ENCODE results near the gene ACAP3. TPM values are rescaled to one million over a fixed set of nuclear protein-coding genes. Genes with fewer than 3 reads are reported as not detected.

Gene ACAP3
- total and polyA plus RNA-seq, 2 of the 4 experiments (the other 2 are of a cell fraction) = 13.3 to 58.2 TPM

DNA sequence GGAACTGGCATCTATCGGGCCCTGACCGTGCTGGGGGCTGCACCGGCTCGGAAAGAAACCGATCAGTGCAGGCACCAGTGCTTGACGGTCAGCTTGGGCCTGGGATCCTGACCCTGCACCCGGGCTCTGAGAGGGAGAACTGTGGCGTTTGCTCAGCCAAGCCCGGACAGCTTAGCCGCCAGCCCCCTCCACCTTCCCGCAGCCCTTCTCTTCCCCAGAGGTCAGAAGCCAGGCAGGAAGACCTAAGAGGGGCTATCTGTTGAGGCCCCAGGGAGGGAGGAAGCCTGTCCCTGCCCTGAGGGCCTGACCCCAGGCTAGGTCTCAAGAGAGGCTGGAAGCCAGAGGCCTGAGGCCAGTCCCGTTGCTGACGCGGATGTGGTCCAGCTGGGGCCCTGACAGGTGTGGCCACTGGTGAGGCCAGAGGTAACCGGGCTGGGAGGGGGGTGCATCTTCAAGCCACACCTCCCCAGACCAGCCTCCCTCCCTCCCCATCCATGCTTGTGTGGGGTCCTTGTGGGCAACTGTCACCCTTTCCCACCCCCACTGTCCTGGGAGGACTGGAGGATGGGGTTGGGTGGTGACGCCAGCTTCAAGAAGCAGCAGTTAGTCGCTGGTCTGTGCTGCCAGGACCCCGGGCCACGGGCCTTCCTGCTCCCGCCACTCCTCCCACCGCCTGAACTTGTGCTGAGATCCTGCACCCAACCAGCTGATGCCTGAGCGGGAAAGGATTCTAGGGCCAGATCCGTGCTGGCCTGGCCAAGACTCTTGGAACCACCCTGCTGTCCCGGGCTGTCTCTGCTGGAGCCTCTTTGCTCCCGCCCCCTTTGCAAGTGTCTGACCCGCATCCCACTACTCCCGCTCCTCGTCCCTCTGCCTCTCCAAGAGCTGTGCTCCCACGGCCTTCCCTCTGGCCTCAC lies 44.0 kb upstream of the ACAP3 start (continued):
- TF ChIP-seq CEBPB (IDR thresholded peaks at IDR 0.05; ENCODE audit: low read depth, low read length) (no peak), CHD1 (IDR thresholded peaks at IDR 0.05; ENCODE audit: low read depth, low read length) (no peak)

DNA sequence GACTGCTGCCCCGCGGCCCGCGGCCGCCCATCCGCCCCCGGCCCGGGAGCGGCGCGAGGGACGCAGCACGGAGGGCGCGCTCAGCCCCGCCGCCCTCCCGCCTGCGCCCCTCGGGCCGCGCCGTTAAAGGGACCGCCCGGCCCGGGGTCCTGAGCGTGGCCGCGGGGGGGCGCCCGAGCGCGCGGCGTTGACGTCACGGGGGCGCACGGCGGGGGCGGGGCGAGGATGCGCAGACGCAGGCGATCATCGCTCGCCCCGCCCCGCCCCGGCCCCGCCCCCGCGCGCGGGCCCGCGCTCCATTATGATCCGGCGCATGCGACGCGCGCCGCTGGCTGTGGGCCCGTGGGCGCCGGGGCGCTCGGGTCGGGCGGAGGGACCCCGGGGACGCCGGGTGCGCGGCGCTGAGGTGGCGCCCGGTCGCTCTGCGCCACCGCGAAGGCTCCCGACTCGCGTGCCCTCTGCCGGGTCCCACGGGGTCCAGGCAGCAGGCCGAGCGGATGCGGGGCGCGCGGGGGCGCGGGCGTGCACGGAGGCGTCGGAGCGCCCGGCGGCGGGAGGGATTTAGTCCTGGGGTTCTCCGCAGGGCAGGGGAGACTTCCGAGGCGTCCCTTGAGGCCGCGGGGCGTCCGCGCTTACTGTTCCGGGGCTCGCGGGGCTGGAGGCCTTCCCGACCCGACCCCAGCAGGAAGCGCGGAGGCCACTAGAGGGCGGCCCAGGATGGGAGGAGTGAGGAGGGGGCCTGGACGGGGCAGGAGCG lies 41.7 kb upstream of the ACAP3 start, which contains the start of gene DVL1:
DVL1 (minus strand) TSS at position 163 of the 757 bp plus-strand sequence. CDS start 353 bp downstream, outside the sequence.
- Histone ChIP-seq H3K4ac (ENCODE audit: low read depth, low read length) (peak within 1 kb of the TSS; percentile 55), H2AFZ (replicated peaks; ENCODE audit: low read length, poor library complexity) (peak within 1 kb of the TSS; percentile 91), H2AK5ac (ENCODE audit: low read depth, low read length) (peak within 1 kb of the TSS; percentile 78), H3K9me3 (ENCODE audit: control insufficient read depth, insufficient read depth, low read length) (no peaks in the 10 kb centered on the region), H4K91ac (ENCODE audit: insufficient read depth, low read depth, low read length) (peak within 1 kb of the TSS; percentile 55; the same call in 1 of the 2 replicates), H3K27ac (ENCODE audit: insufficient read depth, low read length) (peak within 1 kb of the TSS; percentile 79), H3K4me3 (ENCODE audit: insufficient read depth, low read depth, low read length) (peak within 1 kb of the TSS; percentile 100), H2AK9ac (replicated peaks; ENCODE audit: low read depth, low read length, poor library complexity) (peak within 1 kb of the TSS; percentile 94), H2BK20ac (ENCODE audit: low read depth, low read length) (no peak within 1 kb of the TSS), H3K56ac (ENCODE audit: extremely low read depth, insufficient read depth, low read length) (peak within 1 kb of the TSS; percentile 38; the same call in 1 of the 2 replicates), H3K4me1 (ENCODE audit: control insufficient read depth, insufficient read depth, low read length) (peaks cover 49% of the 10 kb centered on the region), H3K27me3 (ENCODE audit: control insufficient read depth, insufficient read depth, low read length) (no peaks in the 10 kb centered on the region), H3K23ac (ENCODE audit: low read depth, low read length) (peak within 1 kb of the TSS; percentile 58; the same call in 1 of the 2 replicates), H3K18ac (ENCODE audit: low read depth, low read length) (peak within 1 kb of the TSS; percentile 37; the same call in 1 of the 2 replicates), H2BK15ac (ENCODE audit: low read depth, low read length) (no peak within 1 kb of the TSS), H2BK5ac (ENCODE audit: low read depth, low read length, poor library complexity, severe bottlenecking) (peak within 1 kb of the TSS; percentile 73), H3K9me1 (ENCODE audit: insufficient read depth, low read length) (0 out of 2 replicates have a peak, but pooled peaks cover 3% of the 10 kb centered on the region), H3K14ac (replicated peaks; ENCODE audit: low read depth, low read length) (peak within 1 kb of the TSS; percentile 79), H2BK120ac (ENCODE audit: low read depth, low read length) (no peak within 1 kb of the TSS), H4K8ac (ENCODE audit: low read depth in 2 of 2, low read length in 2 of 2) (peak within 1 kb of the TSS; percentile 24 to 58; a peak in 2 of 4 replicates), H3K4me2 (ENCODE audit: low read depth, low read length) (peak within 1 kb of the TSS; percentile 95), H3K9ac (ENCODE audit: low read depth, low read length) (peak within 1 kb of the TSS; percentile 85), H3K79me1 (ENCODE audit: low read depth in 1 of 2, low read length in 2 of 2) (peaks cover 8 to 61% of the 10 kb centered on the region in 2 experiments; a peak in 3 of 4 replicates), H4K20me1 (ENCODE audit: insufficient read depth, low read length) (peaks cover 68% of the 10 kb centered on the region), H3K36me3 (ENCODE audit: control insufficient read depth, insufficient read depth, low read length) (peaks cover 30% of the 10 kb centered on the region), H4K5ac (ENCODE audit: low read depth, low read length) (peak within 1 kb of the TSS; percentile 73)
- intact Hi-C loops (cut with micrococcal nuclease) = loop anchor here (1.0 to 2.0 kb wide), 2 partner anchors 26 to 49 kb away; partner anchors contain the start of genes AURKAIP1 and CCNL2
- in situ Hi-C loops (cut with MboI; ENCODE audit: low sequenced_read_pairs) = no loop called here
- CTCF ChIA-PET = no interaction called here
- DNase-seq = peak; percentile 58
- 0% methylated on average over 61 of the region's 122 CpGs; no CpG with 5 or more reads in 1 of the 2 experiments for WGBS, 2 experiments (ENCODE audit: extremely low coverage in 2 of 2, insufficient read length in 1 of 2)
- TF ChIP-seq POLR2A (IDR thresholded peaks at IDR 0.05; ENCODE audit: low read depth, low read length) (no peak), RAD21 (IDR thresholded peaks at IDR 0.05; ENCODE audit: low read length) (peak; percentile 51), RFX5 (IDR thresholded peaks at IDR 0.05; ENCODE audit: low read depth, low read length) (no peak), CEBPB (IDR thresholded peaks at IDR 0.05; ENCODE audit: low read depth, low read length) (no peak), SMC3 (IDR thresholded peaks at IDR 0.05; ENCODE audit: low read depth, low read length) (peak; percentile 34), FOS (IDR thresholded peaks at IDR 0.05; ENCODE audit: low read depth, low read length) (no peak), BHLHE40 (IDR thresholded peaks at IDR 0.05; ENCODE audit: low read depth, low read length) (no peak; the same call in 1 of the 2 replicates), MAZ (IDR thresholded peaks at IDR 0.05; ENCODE audit: borderline replicate concordance, low read depth, low read length) (peak; percentile 60; the same call in 1 of the 2 replicates)
- TF ChIP-seq, protein P1, sequence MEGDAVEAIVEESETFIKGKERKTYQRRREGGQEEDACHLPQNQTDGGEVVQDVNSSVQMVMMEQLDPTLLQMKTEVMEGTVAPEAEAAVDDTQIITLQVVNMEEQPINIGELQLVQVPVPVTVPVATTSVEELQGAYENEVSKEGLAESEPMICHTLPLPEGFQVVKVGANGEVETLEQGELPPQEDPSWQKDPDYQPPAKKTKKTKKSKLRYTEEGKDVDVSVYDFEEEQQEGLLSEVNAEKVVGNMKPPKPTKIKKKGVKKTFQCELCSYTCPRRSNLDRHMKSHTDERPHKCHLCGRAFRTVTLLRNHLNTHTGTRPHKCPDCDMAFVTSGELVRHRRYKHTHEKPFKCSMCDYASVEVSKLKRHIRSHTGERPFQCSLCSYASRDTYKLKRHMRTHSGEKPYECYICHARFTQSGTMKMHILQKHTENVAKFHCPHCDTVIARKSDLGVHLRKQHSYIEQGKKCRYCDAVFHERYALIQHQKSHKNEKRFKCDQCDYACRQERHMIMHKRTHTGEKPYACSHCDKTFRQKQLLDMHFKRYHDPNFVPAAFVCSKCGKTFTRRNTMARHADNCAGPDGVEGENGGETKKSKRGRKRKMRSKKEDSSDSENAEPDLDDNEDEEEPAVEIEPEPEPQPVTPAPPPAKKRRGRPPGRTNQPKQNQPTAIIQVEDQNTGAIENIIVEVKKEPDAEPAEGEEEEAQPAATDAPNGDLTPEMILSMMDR (conservative IDR thresholded peaks at IDR 0.05; ENCODE audit: low read depth, low read length) = peak; percentile 51
- dilution Hi-C loops (cut with HindIII; ENCODE audit: low sequenced_read_pairs, unreplicated experiment) = no loop called here
- no TSS peak for BruUV-seq (replicated peaks)
- ATAC-seq (ENCODE audit: low read depth) = peak; percentile 67
- POLR2A ChIA-PET (ENCODE audit: unreplicated experiment) = no interaction called here
